Thymus (tissue), 11 donors: ENCODE results near the gene PRDM12. TPM values are rescaled to one million over a fixed set of nuclear protein-coding genes. Genes with fewer than 3 reads are reported as not detected.

ENCODE experiments used
- DNase-seq, 9 donors: peaks; one replicate each; pipeline ENCODE4 v3.0.0-alpha.2; 2013; ENCODE audit warnings: low spot score in 9 of 9, low read depth in 6 of 9, missing footprints in 1 of 9
- H3K27ac ChIP-seq, 2 donors: one replicate each; pipeline ENCODE4 v1.5.1; 2013; ENCODE audit warnings: control low read depth in 1 of 2, low read depth in 1 of 2, low read length in 1 of 2, mild to moderate bottlenecking in 1 of 2, moderate library complexity in 1 of 2
- H3K27me3 ChIP-seq, 2 donors: one replicate each; pipeline ENCODE4 v1.5.1; 2013; ENCODE audit warnings: low read length in 1 of 2; ENCODE audit not compliant: control insufficient read depth in 2 of 2, insufficient read depth in 1 of 2
- H3K36me3 ChIP-seq, 2 donors: one replicate each; pipeline ENCODE4 v1.5.1; 2013; ENCODE audit warnings: low read length in 1 of 2, mild to moderate bottlenecking in 1 of 2, moderate library complexity in 1 of 2; ENCODE audit not compliant: control insufficient read depth in 2 of 2, insufficient read depth in 2 of 2
- H3K4me1 ChIP-seq, 2 donors: one replicate each; pipeline ENCODE4 v1.5.1; 2013; ENCODE audit warnings: low read length in 2 of 2; ENCODE audit not compliant: control insufficient read depth in 2 of 2, insufficient read depth in 2 of 2
- H3K4me3 ChIP-seq, 2 donors: one replicate each; pipeline ENCODE4 v1.5.1; 2013; ENCODE audit warnings: low read length in 2 of 2, control low read depth in 1 of 2, mild to moderate bottlenecking in 1 of 2
- H3K9me3 ChIP-seq, 2 donors: one replicate each; pipeline ENCODE4 v1.5.1; 2013; ENCODE audit warnings: low read length in 1 of 2, mild to moderate bottlenecking in 1 of 2; ENCODE audit not compliant: control insufficient read depth in 2 of 2, insufficient read depth in 1 of 2
- WGBS: extraction: QIAGEN DNeasy Blood & Tissue Kit; methylation state at CpG from one replicate; pipeline ENCODE4 v1.1.7; 2013; 5-methylcytosine and 5-hydroxymethylcytosine counted together
- polyA plus RNA-seq: library from polyadenylated mRNA; stranded (reverse); fragments of 200-250 nt; gene quantifications from one replicate; pipeline ENCODE4 v1.2.3, GENCODE V29; 2013
- total RNA-seq: library from RNA; stranded (reverse); fragments of 120-200 nt; gene quantifications from one replicate; pipeline ENCODE4 v1.2.4, GENCODE V29; 2013
- donor health status: healthy.

PRDM12 gene
- total and polyA plus RNA-seq, 2 donors = 0.02 TPM; not detected in 1

- Histone ChIP-seq H3K9me3 (no peaks in the 10 kb centered on the region), H3K4me1 (no peaks in the 10 kb centered on the region), H3K36me3 (no peaks in the 10 kb centered on the region), H3K4me3 (no peak overlapping the region), H3K27me3 (peaks cover 7 to 40% of the 10 kb centered on the region in 2 donors), H3K27ac (no peak overlapping the region)
- WGBS = 88% methylated on average over 15 of the region's 15 CpGs
- DNase-seq = no peak
Observed at GRCh38 chr9:130651221-130651620, 13.2 kb upstream of the PRDM12 start.

DNA sequence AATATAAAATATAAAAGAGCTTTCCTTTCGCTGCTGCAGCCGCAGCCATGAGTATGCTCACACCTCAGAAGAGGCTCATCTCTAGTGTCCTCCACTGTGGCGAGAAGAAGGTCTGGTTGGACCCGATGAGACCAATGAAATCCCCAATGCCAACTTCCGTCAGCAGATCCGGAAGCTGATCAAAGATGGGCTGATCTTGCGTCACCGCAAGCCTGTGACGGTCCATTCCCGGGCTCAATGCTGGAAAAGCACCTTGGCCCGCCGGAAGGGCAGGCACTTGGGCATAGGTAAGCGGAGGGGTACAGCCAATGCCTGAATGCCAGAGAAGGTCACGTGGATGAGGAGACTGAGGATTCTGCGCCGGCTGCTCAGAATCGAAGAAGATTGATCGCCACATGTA lies 12.6 kb upstream of the PRDM12 start:
- no peak overlapping the region for H3K27ac ChIP-seq
- no peaks in the 10 kb centered on the region for H3K4me1 ChIP-seq
- H3K36me3 ChIP-seq = no peaks in the 10 kb centered on the region
- no peak overlapping the region for H3K4me3 ChIP-seq
- WGBS = 97% methylated on average over 18 of the region's 18 CpGs
- no peak for DNase-seq
- peaks cover 10 to 45% of the 10 kb centered on the region in 2 donors for H3K27me3 ChIP-seq
- no peaks in the 10 kb centered on the region for H3K9me3 ChIP-seq

GRCh38 chr9:130654879-130655278 lies 9.5 kb upstream of the PRDM12 start:
- WGBS = 90% methylated on average over 6 of the region's 6 CpGs
- H3K4me1 ChIP-seq = peaks cover 0 to 2% of the 10 kb centered on the region in 2 donors
- H3K27ac ChIP-seq = no peak overlapping the region
- H3K36me3 ChIP-seq = no peaks in the 10 kb centered on the region
- DNase-seq = no peak
- peaks cover 0 to 1% of the 10 kb centered on the region in 2 donors for H3K9me3 ChIP-seq
- peaks cover 33 to 76% of the 10 kb centered on the region in 2 donors for H3K27me3 ChIP-seq
- no peak overlapping the region for H3K4me3 ChIP-seq

GRCh38 chr9:130658893-130659698 lies 5.3 kb upstream of the PRDM12 start:
- Histone ChIP-seq H3K4me1 (peaks cover 0 to 6% of the 10 kb centered on the region in 2 donors), H3K36me3 (no peaks in the 10 kb centered on the region), H3K4me3 (no peak overlapping the region), H3K27me3 (peaks cover 74 to 96% of the 10 kb centered on the region in 2 donors), H3K9me3 (peaks cover 1 to 6% of the 10 kb centered on the region in 2 donors), H3K27ac (no peak overlapping the region)
- DNase-seq = no peak
- 24% methylated on average over 52 of the region's 52 CpGs for WGBS

GRCh38 chr9:130659699-130660248 lies 4.6 kb upstream of the PRDM12 start:
- WGBS = 4% methylated on average over 58 of the region's 58 CpGs
- H3K9me3 ChIP-seq = peaks cover 1 to 6% of the 10 kb centered on the region in 2 donors
- no peak overlapping the region for H3K4me3 ChIP-seq
- H3K27me3 ChIP-seq = peaks cover 80 to 99% of the 10 kb centered on the region in 2 donors
- no peak for DNase-seq
- no peaks in the 10 kb centered on the region for H3K36me3 ChIP-seq
- peaks cover 0 to 6% of the 10 kb centered on the region in 2 donors for H3K4me1 ChIP-seq
- no peak overlapping the region for H3K27ac ChIP-seq

- 5% methylated on average over 33 of the region's 33 CpGs for WGBS
- Histone ChIP-seq H3K27ac (no peak overlapping the region), H3K4me3 (no peak overlapping the region), H3K9me3 (peaks cover 1 to 6% of the 10 kb centered on the region in 2 donors), H3K4me1 (peaks cover 0 to 6% of the 10 kb centered on the region in 2 donors), H3K27me3 (peaks cover 82 to 100% of the 10 kb centered on the region in 2 donors), H3K36me3 (no peaks in the 10 kb centered on the region)
- DNase-seq = no peak
Observed at GRCh38 chr9:130660326-130660682, 4.1 kb upstream of the PRDM12 start.

DNA sequence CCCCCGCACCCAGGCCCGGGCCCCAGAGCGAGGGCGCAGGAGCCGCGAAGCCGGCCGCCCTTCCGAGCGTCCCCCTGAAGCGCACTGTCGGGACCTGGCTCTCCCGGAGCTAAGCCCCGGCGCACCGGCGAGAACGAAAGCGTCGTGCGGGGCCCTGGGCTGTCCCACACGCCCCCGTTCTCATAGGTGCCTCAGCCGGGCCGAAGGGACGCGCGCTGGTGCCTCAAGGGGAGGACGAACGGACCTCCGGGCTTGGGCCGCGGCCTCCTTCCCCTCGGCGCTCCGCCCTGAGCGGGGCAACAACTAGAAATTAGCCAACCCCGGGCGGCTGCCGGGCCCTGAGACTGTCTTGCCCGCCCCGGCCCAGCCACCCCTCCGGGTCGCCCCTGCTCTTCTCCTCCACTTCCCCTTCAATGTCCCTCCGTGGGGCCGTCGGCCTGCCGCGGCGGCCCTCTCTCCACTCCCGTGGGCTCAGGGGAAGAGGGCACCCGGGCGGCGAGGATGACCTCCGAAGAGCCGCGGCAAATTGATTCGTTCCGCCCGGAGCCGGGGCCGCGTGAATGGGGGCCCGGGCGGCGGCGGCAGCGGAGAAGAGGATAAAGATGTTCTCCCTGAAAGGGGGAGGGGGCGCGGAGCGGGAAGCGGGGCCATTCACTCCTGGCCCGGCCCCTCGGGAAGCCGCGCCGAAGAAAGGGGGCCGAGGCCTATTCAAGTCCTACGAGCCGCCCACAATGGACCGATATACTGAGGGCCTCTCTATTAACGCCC lies 3.5 kb upstream of the PRDM12 start:
- Histone ChIP-seq H3K4me3 (peak overlapping the region in 1 of 2 donors; percentile 21), H3K27ac (no peak overlapping the region), H3K36me3 (no peaks in the 10 kb centered on the region), H3K27me3 (peaks cover 87 to 100% of the 10 kb centered on the region in 2 donors), H3K9me3 (peaks cover 1 to 6% of the 10 kb centered on the region in 2 donors), H3K4me1 (peaks cover 0 to 6% of the 10 kb centered on the region in 2 donors)
- 3% methylated on average over 82 of the region's 82 CpGs for WGBS
- DNase-seq = no peak

- Histone ChIP-seq H3K27ac (no peak overlapping the region), H3K27me3 (peaks cover 90 to 100% of the 10 kb centered on the region in 2 donors), H3K36me3 (no peaks in the 10 kb centered on the region), H3K4me3 (no peak overlapping the region), H3K4me1 (peaks cover 0 to 6% of the 10 kb centered on the region in 2 donors), H3K9me3 (peaks cover 1 to 6% of the 10 kb centered on the region in 2 donors)
- DNase-seq = no peak
- 7% methylated on average over 47 of the region's 47 CpGs for WGBS
Observed at GRCh38 chr9:130661451-130662098, 2.8 kb upstream of the PRDM12 start.
